ENCODE results near the gene RTN3.

GRCh38 chr11:63769042-63769713 is 87.9 kb downstream of the RTN3 start:
- no peak for TF ChIP-seq TAF1 (IDR thresholded peaks at IDR 0.05; ENCODE audit: borderline replicate concordance, low read depth, low read length)
- no peak for TF ChIP-seq POLR2A (IDR thresholded peaks at IDR 0.05; ENCODE audit: low read depth, low read length)
- no peak for TF ChIP-seq POLR2AphosphoS5 (IDR thresholded peaks at IDR 0.05; ENCODE audit: low read depth, low read length)

Measured in GM12892 (cell line).